Activated CD4-positive, alpha-beta T cell treated with anti-CD3 and anti-CD28 coated beads, Interleukin-10, Interleukin-2, amounts not matched to agents 100 ng/mL and 50 ng/mL, durations not matched to agents 16 hours and 8 hours (primary cell): ENCODE results near the gene BOLL.
"Not testable (repeated sequence)": the region's sequence is repeated elsewhere in the genome, so short reads cannot be mapped to it uniquely, and the experiment has no call there.

Source experiments
- DNase-seq: peaks from one replicate; pipeline ENCODE4 v3.0.0-alpha.2; 2020

BOLL gene

GRCh38 chr2:197784956-197785941 is at the start of gene BOLL:
BOLL (minus strand) TSS chr2:197785319; CDS start chr2:197781850, 3,469 bp downstream.
- DNase-seq, result no peak

DNA sequence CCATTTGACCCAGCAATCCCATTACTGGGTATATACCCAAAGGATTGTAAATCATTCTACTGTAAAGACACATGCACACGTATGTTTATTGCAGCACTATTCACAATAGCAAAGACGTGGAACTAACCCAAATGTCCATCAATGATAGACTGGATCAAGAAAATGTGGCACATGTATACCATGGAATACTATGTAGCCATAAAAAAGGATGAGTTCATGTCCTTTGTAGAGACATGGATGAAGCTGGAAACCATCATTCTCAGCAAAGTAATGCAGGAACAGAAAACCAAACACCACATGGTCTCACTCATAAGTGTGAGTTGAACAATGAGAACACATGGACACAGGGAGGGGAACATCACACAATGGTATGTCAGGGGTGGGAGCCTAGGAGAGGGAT is 49.7 kb upstream of the BOLL start:
- DNase-seq, result not testable (repeated sequence)

DNA sequence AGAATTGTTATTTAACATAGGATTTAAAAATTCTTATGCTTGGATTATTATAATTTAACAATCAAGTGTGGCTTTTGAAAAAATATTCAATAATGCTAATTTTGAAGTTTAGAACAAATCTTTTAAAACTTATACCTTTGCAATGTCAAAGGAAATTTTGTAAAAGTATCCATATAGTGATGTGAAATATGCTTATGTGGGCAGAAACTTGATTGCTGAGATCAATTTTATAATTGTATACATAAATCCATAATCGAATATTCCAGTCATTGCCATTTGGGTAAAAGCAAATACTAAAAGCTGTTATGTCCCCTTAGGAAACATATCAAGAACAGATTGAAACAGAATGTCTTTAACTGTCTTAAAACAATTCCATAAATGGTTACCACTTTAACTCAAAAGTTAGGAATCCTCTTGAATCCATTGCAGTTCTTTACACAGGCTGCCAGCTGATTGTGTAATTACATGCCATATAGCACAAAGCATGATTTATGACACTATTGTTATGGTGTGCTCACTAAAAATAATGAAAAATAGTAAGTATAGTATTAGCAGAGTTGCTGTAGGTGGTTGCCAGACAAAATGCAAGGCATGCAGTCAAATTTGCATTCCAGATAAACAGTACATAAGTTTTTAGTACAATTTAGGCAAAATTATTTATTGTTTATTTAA is 43.5 kb upstream of the BOLL start:
- DNase-seq, result no peak

DNA sequence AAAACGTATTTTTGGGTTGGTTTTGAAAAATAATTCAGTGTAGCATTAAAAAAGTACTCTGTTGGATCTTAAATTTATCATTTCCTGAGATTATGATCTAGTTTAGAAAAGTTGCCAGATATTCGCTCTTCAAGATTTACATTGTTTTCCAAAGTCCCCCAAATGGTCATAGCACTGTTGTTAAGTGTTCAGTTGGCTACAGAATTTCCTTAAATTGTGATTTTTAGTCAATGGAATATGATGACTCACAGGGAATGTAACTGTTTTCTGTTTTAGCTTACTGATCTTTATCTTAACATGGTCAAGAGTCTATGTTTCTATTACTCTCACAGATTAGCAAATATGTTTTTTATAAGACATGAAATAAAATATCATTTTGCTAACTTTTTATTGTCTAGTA is 42.5 kb upstream of the BOLL start:
- DNase-seq, result no peak

DNA sequence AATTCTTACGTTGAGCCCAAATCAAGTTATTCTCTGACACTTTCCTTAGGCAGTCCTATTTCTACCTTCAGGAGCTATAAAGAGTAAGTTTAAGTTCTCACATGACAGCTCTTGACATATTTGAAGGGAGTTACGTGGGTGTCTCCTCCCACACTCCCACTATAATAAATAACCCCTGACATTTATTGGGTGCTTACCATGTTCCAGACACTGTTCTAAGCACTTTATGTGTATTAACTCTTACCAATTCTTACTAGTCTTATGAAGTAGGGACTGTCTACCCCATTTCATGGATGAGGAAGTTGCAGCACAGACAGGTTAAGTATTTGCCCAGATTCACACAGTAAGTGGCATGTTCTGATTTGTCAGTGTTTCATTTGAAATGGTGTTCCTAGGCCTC is 37.2 kb upstream of the BOLL start:
- DNase-seq, result no peak

DNA sequence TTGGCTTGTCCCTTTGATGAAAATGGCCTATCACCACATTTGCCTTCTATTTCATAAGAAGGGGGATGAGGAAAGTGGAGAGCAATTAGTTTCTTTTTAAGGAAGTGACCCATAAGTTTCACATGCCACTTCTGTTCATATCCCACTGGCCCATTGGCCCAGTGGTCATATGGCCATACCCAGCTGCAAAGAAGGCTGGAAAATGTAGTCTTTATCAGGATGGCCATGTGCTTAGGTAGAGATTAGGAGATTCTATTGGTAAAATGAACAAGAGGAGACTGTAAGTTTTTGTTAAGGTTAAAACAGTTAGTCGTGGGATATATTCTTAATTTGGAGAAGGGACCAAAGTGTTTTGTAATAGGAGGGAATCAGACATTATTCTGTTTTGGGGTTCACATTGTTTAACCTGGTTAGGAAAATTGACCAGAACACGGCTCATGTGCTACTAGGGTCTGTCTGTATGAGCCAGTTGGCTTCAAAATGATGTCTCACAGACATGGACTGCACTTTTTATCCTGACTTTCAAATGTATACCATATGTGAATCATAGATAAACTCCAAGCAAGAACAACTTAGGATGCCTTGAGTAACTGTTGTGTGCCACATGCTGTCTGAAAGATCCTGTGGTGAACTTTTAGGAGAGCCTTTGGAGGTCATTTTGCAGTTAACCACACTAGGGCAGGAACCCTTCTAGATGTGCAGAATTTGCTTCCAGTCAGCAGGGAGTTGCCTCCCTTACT is 36.6 kb upstream of the BOLL start:
- DNase-seq, result no peak

DNA sequence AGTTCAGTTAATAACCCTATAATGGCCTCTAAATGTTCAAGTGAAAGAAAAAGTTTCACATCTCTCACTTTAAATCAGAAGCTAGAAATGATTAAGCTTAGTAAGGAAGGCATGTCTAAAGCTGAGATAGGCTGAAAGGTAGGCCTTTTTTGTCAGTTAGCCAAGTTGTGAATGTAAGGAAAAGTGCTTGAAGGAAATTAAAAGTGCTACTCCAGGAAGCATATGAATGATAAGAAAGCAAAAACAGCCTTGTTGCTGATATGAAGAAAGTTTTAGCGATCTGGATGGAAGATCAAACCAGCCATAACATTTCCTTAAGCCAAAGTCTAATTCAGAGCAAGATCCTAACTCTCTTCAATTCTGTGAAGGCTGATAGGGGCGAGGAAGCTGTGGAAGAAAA is 29.4 kb upstream of the BOLL start:
- DNase-seq, result no peak

DNA sequence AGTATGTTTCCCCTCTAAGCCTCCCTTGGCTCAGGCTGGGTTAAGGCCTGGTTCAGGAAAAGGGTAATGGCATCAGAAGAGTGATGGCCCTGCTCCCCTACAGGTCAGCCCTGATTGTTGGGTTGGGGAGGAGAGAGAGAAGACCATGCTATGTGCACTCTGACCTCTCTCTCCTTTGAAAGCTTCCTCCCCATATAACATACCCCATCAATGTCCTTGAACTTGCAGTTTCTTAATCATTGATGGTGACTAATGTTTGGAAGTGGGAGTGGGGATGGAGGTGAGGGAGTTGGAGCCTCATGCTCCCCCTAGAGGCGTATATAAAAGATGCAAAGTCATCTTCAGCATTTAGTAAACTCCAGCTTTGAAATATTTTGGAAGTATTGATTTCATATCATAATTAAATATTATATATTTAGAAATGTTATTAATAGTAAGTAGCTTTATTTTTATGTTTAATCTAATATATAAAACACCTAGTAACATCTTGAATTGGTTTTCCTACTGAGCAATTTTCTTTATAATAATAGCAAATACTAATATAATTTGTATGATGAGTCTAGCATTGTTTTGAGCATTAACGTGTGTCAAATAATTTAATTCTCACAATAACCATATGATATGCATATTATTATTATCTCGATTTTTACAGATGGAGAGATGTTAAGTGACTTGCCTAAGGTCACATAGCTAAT is 28.1 kb upstream of the BOLL start:
- peak; percentile 49 for DNase-seq

GRCh38 chr2:197810491-197810890 is 25.4 kb upstream of the BOLL start:
- no peak for DNase-seq

DNA sequence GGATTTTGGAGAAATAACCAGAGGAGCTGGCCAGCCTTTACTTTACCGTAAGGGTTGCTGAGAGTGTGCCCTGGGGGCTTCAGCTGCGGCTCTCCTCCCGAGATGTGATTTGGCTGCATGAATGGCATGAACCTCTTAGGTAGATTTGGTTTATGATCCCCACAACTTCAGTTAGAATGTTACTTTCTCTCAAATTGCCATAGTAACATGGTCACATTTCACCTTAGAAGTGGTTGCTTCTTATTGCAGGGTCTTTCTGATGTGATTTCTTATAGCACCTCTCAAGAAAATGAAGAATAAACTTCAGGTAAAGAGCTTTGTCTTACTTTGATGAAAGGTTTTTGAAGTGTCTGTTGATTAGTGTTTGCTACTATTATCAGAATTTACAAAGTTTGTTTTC is 24.9 kb upstream of the BOLL start:
- no peak for DNase-seq

DNA sequence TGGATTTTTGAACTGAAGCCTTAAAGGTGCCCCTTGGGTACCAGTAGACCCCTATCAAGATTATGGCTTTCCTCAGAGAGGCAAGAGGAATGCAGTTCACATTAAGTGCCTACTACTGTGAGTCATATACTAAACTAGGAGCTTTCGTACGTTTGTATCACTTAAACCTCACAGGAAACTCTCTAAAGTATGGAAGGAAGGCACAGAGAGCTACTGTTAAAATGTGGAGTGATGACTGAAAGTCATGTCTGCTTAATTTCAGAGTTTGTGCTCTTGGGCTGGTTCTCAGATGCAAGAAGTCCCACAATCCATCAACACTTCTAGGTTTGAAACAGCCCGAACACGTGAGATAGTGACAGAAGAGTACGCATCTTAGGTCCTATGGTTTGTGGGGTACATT is 23.9 kb upstream of the BOLL start:
- DNase-seq, result peak; percentile 7

DNA sequence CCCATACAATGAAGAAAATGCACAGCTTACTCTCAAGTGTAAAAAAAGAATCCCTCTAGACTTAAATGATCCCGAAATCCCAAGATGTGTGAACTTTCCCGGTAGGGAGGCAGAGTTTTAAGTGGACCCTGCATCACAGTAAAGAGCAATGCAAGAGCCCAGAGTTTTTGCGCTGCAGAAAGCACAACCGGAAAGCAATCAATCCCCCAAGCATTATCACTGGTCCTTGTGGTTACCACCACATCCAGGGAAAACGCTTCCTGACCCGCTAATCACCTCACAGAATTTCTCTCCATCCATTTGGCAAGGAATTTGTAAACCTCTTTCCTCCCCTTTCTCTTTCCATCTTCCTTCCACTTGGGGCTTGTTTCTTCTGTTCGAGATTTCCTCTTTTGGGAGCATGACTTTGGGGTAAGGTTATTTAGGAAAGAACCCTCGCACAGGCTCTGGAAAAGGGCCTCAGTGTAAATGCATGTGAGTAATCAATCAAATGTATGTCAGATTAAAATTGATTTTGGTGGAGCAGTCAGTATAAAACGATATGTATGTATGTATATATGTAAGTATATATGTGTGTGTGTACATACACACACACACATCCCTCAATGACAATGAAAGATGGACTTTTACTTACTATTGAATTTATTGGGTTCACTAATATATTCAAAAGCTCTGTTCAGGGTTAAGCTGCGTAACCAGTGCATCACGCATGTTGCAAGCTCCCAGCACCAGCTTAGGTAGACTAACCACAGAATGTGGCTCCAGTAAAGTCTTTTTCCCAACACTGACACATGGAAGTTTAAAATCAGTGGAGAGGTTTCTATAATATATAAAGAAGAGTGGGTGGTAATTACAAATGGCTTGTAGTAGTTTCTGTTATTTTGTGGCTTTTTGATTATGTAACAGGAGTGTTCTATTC is 20.9 kb upstream of the BOLL start:
- DNase-seq, result no peak

GRCh38 chr2:197804758-197805714 is 19.9 kb upstream of the BOLL start:
- DNase-seq, result peak; percentile 30

- peak; percentile 95 for DNase-seq
These were observed 19.1 kb upstream of the BOLL start, which contains the start of gene PLCL1 for GRCh38 chr2:197804049-197804757. PLCL1 (plus strand) TSS chr2:197804593.

DNA sequence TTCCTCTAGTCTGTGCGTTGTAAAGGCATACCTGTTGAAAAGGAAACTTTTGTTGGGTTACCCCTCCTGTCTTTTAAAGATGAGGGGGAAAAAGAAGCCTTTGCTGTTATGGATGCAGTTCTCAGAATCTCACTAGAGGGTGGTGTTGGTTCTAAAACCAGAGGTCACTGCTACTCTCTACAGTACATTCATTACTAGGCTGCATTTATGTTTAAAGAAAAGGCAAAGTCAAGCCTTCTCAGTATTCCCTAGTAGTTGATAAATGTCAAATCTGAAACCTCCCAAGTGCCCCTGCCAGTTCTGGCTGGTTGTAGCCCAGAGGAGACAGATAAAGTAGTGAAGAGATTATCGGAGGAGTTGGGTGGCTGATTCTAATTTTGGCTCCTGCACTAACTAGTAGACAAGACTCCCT is 17.9 kb upstream of the BOLL start:
- peak; percentile 60 for DNase-seq

- no peak for DNase-seq
These were observed 15.9 kb upstream of the BOLL start for GRCh38 chr2:197801033-197801432.

GRCh38 chr2:197800091-197800490 is 15.0 kb upstream of the BOLL start:
- no peak for DNase-seq

DNA sequence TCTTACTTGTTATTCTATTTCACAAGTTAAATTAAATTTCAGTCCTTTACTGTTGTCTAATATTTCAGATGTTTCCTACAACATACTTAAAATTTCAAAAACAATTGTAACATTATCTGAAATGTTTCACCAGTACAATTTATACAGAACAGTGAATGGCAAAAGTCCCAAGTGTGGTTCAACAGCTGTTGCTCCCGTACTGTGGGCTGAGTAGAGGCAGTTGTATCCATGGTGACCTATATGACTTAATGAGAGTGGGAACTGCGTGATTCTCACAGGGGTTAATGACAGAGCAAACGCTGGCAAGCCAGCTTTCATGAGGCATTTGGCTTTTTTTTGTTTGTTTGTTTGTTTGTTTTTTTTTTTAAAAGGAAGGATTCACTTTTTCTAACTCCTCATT is 13.9 kb upstream of the BOLL start:
- DNase-seq, result no peak

- no peak for DNase-seq
These were observed 13.1 kb upstream of the BOLL start for GRCh38 chr2:197798187-197798586.

DNA sequence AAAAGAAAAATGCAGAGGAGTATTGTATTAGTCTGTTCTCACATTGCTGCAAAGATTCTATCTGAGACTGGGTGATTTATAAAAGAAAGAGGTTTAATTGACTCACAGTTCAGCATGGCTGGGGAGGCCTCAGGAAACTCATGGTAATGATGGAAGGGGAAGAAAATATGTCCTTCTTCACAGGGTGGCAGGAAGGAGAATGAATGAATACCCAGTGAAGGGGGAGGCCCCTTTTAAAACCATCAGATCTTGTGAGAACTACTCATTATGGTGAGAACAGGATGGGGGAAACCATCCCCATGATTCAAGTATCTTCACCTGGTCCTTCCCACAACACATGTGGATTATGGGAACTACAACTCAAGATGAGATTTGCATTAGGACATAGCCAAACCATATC is 10.2 kb upstream of the BOLL start:
- DNase-seq, result no peak
